GM12878 (cell line): ENCODE results near the gene PTTG1. TPM values are rescaled to one million over a fixed set of nuclear protein-coding genes. Genes with fewer than 3 reads are reported as not detected.
A peak's percentile ranks its signal among the peaks of the same experiment; 100 is the strongest.

Experiments used
- BCL11A ChIP-seq: IDR thresholded peaks from 2 replicates; pipeline ENCODE4 v1.6.1; 2011; ENCODE audit warnings: low read depth, low read length
- CBFB ChIP-seq: IDR thresholded peaks from 2 replicates; pipeline ENCODE4 v1.6.1; 2016; ENCODE audit warnings: antibody characterized with exemption, low read depth
- EED ChIP-seq: sonication (generic); IDR thresholded peaks from 2 replicates; pipeline ENCODE4 v1.6.1; 2016; ENCODE audit warnings: antibody characterized with exemption, low read depth
- EGR1 ChIP-seq, 2 experiments: IDR thresholded peaks; 1 replicate in 1 of 2; 2 replicates in 1 of 2; pipeline ENCODE4 v1.6.1; 2011 to 2012; ENCODE audit warnings: low read depth in 2 of 2, low read length in 2 of 2, borderline replicate concordance in 1 of 2, mild to moderate bottlenecking in 1 of 2, moderate library complexity in 1 of 2
- IKZF2 ChIP-seq, 2 experiments: fragments of 450-650 bp; IDR thresholded peaks; 2 replicates each; pipeline ENCODE4 v1.6.1; 2017; ENCODE audit warnings: mild to moderate bottlenecking in 2 of 2, moderate library complexity in 2 of 2
- NFXL1 ChIP-seq: fragments of 450-650 bp; IDR thresholded peaks from 2 replicates; pipeline ENCODE4 v1.6.1; 2017; ENCODE audit warnings: antibody characterized with exemption, mild to moderate bottlenecking, borderline replicate concordance
- NFYA ChIP-seq: IDR thresholded peaks from 2 replicates; pipeline ENCODE4 v1.6.1; 2011; ENCODE audit warnings: low read depth, mild to moderate bottlenecking, low read length, improper control_type of control experiment, borderline replicate concordance
- NR2C1 ChIP-seq: fragments of 450-650 bp; IDR thresholded peaks from 2 replicates; pipeline ENCODE4 v1.6.1; 2017; ENCODE audit warnings: antibody characterized with exemption, mild to moderate bottlenecking, moderate library complexity
- RFX5 ChIP-seq: IDR thresholded peaks from 2 replicates; pipeline ENCODE4 v1.6.1; 2011; ENCODE audit warnings: low read depth, low read length, improper control_type of control experiment
- RUNX3 ChIP-seq: IDR thresholded peaks from 2 replicates; pipeline ENCODE4 v1.6.1; 2012; ENCODE audit warnings: low read length, inconsistent platforms
- SRF ChIP-seq, 2 experiments: IDR thresholded peaks; 2 replicates each; pipeline ENCODE4 v1.6.1; 2011; ENCODE audit warnings: low read depth in 2 of 2, low read length in 2 of 2, mild to moderate bottlenecking in 1 of 2, moderate library complexity in 1 of 2
- SUPT20H ChIP-seq: IDR thresholded peaks from 2 replicates; pipeline ENCODE4 v1.6.1; 2011; ENCODE audit warnings: low read depth, mild to moderate bottlenecking, low read length, moderate library complexity, borderline replicate concordance; ENCODE audit not compliant: control insufficient read depth
- TCF3 ChIP-seq: IDR thresholded peaks from 2 replicates; pipeline ENCODE4 v1.6.1; 2012; ENCODE audit warnings: low read depth, mild to moderate bottlenecking, low read length, borderline replicate concordance; ENCODE audit not compliant: insufficient read depth
- polyA plus RNA-seq, 11 experiments: library from polyadenylated mRNA; depleted of rRNA in 4 of 11; unstranded in 6 of 11; stranded (reverse) in 5 of 11; fragments of >200 nt; fragmentation: Nextera tagmentation in 4 of 11; fragmentation: Illumina TruSeq in 1 of 11; extraction: Ambion mirVana in 4 of 11; extraction: Trizol in 1 of 11; gene quantifications; 1 replicate in 1 of 11; 2 replicates in 10 of 11; pipeline versions ENCODE4 v1.2.1 to v1.2.3, GENCODE V29; 2011 to 2016; ENCODE audit warnings: inconsistent platforms in 2 of 11, missing spikeins in 2 of 11, low read depth in 1 of 11
- total RNA-seq, 4 experiments: library from RNA; depleted of rRNA in 3 of 4; stranded (reverse); fragments of >200 nt in 3 of 4; fragmentation: Illumina TruSeq in 1 of 4; extraction: Trizol in 1 of 4; gene quantifications; 2 replicates each; pipeline versions ENCODE4 v1.2.1 to v1.2.3, GENCODE V29; 2013 to 2021
- TF ChIP-seq, protein P1 (sequence below): fragments of 450-650 bp; IDR thresholded peaks from 2 replicates; pipeline ENCODE4 v1.6.1; 2018; ENCODE audit warnings: borderline replicate concordance, mild to moderate bottlenecking; ENCODE audit not compliant: partially characterized antibody
- TF ChIP-seq, protein P2 (sequence below): fragments of 450-650 bp; IDR thresholded peaks from 2 replicates; pipeline ENCODE4 v1.6.1; 2017; ENCODE audit warnings: mild to moderate bottlenecking, moderate library complexity
- TF ChIP-seq, protein P3 (sequence below): fragments of 450-650 bp; IDR thresholded peaks from 2 replicates; pipeline ENCODE4 v1.6.1; 2016; ENCODE audit warnings: mild to moderate bottlenecking
- TF ChIP-seq, protein P4 (sequence below): IDR thresholded peaks from 2 replicates; pipeline ENCODE4 v1.6.1; 2012; ENCODE audit warnings: mild to moderate bottlenecking, low read depth, low read length

PTTG1 gene
- total and polyA plus RNA-seq, 10 of the 15 experiments (the other 5 are each of a cell fraction or from before 2014, with no cell fraction given), result 154 to 1,033 (median 377) TPM

DNA sequence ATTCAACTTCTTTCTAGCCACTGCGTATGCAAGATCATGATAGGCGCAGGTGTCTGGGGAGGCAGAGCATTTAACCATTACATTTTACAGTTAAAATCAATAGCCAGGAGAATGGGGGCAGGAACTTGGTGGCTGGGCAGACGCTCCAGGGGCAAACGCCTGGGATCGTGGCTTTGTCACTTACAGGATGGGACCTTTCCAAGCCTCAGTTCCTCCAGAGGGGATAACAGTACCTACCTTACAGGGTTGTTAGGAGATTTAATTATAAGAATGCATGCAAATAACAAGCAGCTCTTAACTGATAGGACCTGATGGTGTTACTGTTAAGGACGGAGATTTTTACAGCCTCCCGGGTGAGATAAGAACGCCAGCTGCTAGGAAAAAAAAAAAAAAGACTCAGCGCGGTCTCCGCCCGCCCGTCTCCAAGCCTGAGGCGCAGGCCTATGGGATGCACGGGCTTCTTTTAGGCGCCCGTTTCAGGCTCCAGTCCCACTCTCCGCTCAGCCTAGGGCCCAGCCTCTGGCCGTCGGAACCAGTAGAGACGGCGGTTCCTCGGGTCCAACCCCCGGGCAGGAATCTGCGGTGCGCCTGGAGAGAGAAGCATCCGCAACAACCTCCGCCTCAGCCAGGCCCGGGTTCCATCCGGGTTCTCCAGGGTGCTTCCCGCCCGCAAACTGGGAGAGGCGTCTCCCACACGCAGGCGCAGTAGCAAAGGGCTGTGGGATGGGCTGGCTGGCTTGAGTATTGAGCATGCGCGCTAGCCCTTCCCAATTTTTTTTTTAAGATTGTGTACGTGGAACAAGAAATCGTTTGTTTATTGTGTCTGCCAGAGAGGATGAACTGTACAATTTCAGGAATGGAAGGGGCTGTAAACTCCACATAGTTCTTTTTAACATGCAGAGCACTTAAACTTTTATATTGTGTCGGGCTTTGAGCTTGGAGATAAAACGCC lies 22.0 kb upstream of the PTTG1 start, which contains the start of gene FAM200C (continued):
- TF ChIP-seq SRF (IDR thresholded peaks at IDR 0.05; ENCODE audit: low read depth in 2 of 2, low read length in 2 of 2), result no peak
- no peak for TF ChIP-seq NR2C1
- TF ChIP-seq CBFB, result peak; percentile 40; the same call in 1 of the 2 replicates
- TF ChIP-seq, protein P1, sequence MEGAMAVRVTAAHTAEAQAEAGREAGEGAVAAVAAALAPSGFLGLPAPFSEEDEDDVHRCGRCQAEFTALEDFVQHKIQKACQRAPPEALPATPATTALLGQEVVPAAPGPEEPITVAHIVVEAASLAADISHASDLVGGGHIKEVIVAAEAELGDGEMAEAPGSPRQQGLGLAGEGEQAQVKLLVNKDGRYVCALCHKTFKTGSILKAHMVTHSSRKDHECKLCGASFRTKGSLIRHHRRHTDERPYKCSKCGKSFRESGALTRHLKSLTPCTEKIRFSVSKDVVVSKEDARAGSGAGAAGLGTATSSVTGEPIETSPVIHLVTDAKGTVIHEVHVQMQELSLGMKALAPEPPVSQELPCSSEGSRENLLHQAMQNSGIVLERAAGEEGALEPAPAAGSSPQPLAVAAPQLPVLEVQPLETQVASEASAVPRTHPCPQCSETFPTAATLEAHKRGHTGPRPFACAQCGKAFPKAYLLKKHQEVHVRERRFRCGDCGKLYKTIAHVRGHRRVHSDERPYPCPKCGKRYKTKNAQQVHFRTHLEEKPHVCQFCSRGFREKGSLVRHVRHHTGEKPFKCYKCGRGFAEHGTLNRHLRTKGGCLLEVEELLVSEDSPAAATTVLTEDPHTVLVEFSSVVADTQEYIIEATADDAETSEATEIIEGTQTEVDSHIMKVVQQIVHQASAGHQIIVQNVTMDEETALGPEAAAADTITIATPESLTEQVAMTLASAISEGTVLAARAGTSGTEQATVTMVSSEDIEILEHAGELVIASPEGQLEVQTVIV, result no peak
- TF ChIP-seq RUNX3, result peak; percentile 64; the same call in 1 of the 2 replicates
- TF ChIP-seq SUPT20H, result no peak
- peak; percentile 72 for TF ChIP-seq EED
- TF ChIP-seq, protein P2, sequence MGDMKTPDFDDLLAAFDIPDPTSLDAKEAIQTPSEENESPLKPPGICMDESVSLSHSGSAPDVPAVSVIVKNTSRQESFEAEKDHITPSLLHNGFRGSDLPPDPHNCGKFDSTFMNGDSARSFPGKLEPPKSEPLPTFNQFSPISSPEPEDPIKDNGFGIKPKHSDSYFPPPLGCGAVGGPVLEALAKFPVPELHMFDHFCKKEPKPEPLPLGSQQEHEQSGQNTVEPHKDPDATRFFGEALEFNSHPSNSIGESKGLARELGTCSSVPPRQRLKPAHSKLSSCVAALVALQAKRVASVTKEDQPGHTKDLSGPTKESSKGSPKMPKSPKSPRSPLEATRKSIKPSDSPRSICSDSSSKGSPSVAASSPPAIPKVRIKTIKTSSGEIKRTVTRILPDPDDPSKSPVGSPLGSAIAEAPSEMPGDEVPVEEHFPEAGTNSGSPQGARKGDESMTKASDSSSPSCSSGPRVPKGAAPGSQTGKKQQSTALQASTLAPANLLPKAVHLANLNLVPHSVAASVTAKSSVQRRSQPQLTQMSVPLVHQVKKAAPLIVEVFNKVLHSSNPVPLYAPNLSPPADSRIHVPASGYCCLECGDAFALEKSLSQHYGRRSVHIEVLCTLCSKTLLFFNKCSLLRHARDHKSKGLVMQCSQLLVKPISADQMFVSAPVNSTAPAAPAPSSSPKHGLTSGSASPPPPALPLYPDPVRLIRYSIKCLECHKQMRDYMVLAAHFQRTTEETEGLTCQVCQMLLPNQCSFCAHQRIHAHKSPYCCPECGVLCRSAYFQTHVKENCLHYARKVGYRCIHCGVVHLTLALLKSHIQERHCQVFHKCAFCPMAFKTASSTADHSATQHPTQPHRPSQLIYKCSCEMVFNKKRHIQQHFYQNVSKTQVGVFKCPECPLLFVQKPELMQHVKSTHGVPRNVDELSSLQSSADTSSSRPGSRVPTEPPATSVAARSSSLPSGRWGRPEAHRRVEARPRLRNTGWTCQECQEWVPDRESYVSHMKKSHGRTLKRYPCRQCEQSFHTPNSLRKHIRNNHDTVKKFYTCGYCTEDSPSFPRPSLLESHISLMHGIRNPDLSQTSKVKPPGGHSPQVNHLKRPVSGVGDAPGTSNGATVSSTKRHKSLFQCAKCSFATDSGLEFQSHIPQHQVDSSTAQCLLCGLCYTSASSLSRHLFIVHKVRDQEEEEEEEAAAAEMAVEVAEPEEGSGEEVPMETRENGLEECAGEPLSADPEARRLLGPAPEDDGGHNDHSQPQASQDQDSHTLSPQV, result no peak
- no peak for TF ChIP-seq RFX5
- TF ChIP-seq BCL11A, result no peak
- no peak for TF ChIP-seq NFXL1
- TF ChIP-seq, protein P3, sequence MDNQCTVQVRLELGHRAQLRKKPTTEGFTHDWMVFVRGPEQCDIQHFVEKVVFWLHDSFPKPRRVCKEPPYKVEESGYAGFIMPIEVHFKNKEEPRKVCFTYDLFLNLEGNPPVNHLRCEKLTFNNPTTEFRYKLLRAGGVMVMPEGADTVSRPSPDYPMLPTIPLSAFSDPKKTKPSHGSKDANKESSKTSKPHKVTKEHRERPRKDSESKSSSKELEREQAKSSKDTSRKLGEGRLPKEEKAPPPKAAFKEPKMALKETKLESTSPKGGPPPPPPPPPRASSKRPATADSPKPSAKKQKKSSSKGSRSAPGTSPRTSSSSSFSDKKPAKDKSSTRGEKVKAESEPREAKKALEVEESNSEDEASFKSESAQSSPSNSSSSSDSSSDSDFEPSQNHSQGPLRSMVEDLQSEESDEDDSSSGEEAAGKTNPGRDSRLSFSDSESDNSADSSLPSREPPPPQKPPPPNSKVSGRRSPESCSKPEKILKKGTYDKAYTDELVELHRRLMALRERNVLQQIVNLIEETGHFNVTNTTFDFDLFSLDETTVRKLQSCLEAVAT, result no peak
- no peak for TF ChIP-seq EGR1 (IDR thresholded peaks at IDR 0.05; ENCODE audit: borderline replicate concordance in 1 of 2, low read depth in 2 of 2, low read length in 2 of 2)
- no peak for TF ChIP-seq NFYA
- TF ChIP-seq TCF3, result no peak
- TF ChIP-seq, protein P4, sequence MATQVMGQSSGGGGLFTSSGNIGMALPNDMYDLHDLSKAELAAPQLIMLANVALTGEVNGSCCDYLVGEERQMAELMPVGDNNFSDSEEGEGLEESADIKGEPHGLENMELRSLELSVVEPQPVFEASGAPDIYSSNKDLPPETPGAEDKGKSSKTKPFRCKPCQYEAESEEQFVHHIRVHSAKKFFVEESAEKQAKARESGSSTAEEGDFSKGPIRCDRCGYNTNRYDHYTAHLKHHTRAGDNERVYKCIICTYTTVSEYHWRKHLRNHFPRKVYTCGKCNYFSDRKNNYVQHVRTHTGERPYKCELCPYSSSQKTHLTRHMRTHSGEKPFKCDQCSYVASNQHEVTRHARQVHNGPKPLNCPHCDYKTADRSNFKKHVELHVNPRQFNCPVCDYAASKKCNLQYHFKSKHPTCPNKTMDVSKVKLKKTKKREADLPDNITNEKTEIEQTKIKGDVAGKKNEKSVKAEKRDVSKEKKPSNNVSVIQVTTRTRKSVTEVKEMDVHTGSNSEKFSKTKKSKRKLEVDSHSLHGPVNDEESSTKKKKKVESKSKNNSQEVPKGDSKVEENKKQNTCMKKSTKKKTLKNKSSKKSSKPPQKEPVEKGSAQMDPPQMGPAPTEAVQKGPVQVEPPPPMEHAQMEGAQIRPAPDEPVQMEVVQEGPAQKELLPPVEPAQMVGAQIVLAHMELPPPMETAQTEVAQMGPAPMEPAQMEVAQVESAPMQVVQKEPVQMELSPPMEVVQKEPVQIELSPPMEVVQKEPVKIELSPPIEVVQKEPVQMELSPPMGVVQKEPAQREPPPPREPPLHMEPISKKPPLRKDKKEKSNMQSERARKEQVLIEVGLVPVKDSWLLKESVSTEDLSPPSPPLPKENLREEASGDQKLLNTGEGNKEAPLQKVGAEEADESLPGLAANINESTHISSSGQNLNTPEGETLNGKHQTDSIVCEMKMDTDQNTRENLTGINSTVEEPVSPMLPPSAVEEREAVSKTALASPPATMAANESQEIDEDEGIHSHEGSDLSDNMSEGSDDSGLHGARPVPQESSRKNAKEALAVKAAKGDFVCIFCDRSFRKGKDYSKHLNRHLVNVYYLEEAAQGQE, result no peak
- TF ChIP-seq IKZF2 (IDR thresholded peaks at IDR 0.05), result peak; percentile 81 to 85
